Muscle layer of duodenum (tissue), 2 donors: ENCODE measurements around the gene PCGF5.
"Not testable (repeated sequence)": the region's sequence is repeated elsewhere in the genome, so short reads cannot be mapped to it uniquely, and the experiment has no call there.

Source experiments
- H3K27ac ChIP-seq: one replicate; pipeline ENCODE4 v1.7.0; 2013; ENCODE audit warnings: mild to moderate bottlenecking, low read length
- H3K27me3 ChIP-seq: one replicate; pipeline ENCODE4 v1.7.0; 2013; ENCODE audit warnings: low read depth, mild to moderate bottlenecking, control low read depth, low read length
- H3K36me3 ChIP-seq, 2 donors: one replicate each; pipeline ENCODE4 v1.7.0; 2013; ENCODE audit warnings: low read length in 2 of 2, control low read depth in 1 of 2, mild to moderate bottlenecking in 1 of 2; ENCODE audit not compliant: insufficient read depth in 2 of 2, control insufficient read depth in 1 of 2
- H3K4me1 ChIP-seq, 2 donors: one replicate each; pipeline ENCODE4 v1.7.0; 2013; ENCODE audit warnings: low read length in 2 of 2, mild to moderate bottlenecking in 2 of 2, control low read depth in 1 of 2, moderate library complexity in 1 of 2; ENCODE audit not compliant: insufficient read depth in 2 of 2, control insufficient read depth in 1 of 2
- H3K4me3 ChIP-seq, 2 donors: one replicate each; pipeline ENCODE4 v1.7.0; 2013; ENCODE audit warnings: low read length in 2 of 2, low read depth in 1 of 2, mild to moderate bottlenecking in 1 of 2
- H3K9me3 ChIP-seq, 2 donors: one replicate each; pipeline ENCODE4 v1.7.0; 2013; ENCODE audit warnings: low read length in 2 of 2, control low read depth in 1 of 2, mild to moderate bottlenecking in 1 of 2; ENCODE audit not compliant: control insufficient read depth in 1 of 2
- donor health status: healthy.

PCGF5 gene

DNA sequence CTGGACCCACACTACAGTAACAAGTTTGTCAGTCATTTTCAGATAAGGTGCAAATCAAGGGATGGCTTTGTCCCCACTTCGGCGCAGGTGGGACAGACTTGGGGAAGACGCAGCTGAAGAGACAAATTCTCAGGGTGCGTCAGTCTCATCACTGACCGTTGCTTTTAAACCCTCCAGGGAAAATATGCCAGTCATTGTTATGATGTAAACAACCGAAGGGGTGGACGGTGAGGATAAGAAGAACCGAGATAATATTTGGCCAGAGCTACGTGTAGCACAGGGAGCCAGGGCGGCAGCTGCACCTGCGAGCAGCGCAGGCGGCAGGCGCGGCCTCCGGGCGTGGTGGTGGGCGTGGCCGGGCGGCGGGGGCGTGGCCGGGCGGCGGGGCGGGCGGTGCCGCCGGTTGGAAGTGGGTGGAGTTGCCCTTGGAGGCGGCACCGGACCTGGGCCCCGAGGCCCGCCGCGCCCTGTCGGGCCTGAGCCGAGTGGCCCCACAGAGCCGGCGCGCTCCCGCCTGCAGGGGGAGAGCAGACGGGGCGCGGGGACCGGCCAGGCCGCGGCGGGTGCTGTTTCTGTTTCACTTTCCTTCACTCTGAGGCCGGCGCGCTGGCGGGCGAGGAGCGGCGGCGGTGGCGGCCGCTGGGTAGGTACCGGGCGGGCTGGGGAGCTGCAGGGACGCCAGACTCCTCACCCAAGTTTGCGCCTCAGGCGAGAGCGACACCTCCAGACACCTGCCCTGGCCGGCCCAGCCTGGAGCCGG is at the start of gene PCGF5:
PCGF5 (plus strand) TSS at position 470 of the 760 bp plus-strand sequence. CDS start 2,209 bp downstream, outside the sequence.
- Histone ChIP-seq H3K4me3 (peak within 1 kb of the TSS; percentile 83 to 86), H3K4me1 (peaks cover 21 to 29% of the 10 kb centered on the region in 2 donors)

DNA sequence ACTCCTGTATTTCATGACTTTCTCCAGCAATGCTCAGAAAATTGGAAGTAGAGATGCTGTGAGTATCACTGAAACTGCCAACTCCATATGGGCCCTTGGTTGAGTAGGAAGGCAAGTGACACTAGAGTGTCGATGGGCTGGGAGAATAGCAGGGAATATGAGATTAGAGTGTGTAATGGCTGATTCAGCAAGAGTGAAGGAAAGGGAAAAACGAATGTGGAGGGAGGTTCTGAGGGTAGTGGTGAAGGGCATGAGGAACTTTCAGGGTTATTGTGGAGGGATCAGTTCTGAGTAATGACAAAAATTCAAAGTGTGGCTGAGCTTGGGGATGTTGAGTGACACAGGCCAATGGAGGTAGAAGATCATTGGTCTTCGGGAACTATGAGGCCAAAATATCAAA is 49.0 kb upstream of the PCGF5 start:
- H3K4me3 ChIP-seq: no peak overlapping the region
- no peak overlapping the region for H3K27ac ChIP-seq
- H3K4me1 ChIP-seq: no peaks in the 10 kb centered on the region
- no peaks in the 10 kb centered on the region for H3K27me3 ChIP-seq
- H3K9me3 ChIP-seq: no peaks in the 10 kb centered on the region
- no peaks in the 10 kb centered on the region for H3K36me3 ChIP-seq

More for the DNA sequence above, at the start of gene PCGF5:
- no peaks in the 10 kb centered on the region for H3K9me3 ChIP-seq
- H3K27ac ChIP-seq: peak within 1 kb of the TSS; percentile 78
- H3K27me3 ChIP-seq: no peaks in the 10 kb centered on the region
- H3K36me3 ChIP-seq: peaks cover 0 to 3% of the 10 kb centered on the region in 2 donors

DNA sequence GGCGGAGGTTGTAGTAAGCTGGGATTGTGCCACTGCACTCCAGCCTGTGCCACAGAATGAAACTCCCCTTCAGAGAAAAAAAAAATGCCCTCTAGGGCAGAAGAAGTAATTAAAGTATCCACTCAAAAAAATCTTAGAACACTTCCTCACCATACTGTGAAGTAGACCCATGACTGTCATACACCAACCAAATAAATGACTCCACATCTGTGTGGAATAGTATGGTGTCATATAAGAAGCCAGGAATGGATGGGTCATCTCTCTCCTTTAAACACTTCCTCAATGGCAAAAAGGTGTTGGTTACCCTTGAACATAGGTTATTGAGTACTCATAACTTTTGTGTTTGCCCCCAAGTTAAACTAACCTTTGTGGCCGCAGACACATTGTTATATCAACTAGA is 48.1 kb upstream of the PCGF5 start:
- Histone ChIP-seq H3K27ac (no peak overlapping the region), H3K36me3 (no peaks in the 10 kb centered on the region), H3K4me1 (no peaks in the 10 kb centered on the region), H3K9me3 (no peaks in the 10 kb centered on the region), H3K27me3 (no peaks in the 10 kb centered on the region), H3K4me3 (no peak overlapping the region)

DNA sequence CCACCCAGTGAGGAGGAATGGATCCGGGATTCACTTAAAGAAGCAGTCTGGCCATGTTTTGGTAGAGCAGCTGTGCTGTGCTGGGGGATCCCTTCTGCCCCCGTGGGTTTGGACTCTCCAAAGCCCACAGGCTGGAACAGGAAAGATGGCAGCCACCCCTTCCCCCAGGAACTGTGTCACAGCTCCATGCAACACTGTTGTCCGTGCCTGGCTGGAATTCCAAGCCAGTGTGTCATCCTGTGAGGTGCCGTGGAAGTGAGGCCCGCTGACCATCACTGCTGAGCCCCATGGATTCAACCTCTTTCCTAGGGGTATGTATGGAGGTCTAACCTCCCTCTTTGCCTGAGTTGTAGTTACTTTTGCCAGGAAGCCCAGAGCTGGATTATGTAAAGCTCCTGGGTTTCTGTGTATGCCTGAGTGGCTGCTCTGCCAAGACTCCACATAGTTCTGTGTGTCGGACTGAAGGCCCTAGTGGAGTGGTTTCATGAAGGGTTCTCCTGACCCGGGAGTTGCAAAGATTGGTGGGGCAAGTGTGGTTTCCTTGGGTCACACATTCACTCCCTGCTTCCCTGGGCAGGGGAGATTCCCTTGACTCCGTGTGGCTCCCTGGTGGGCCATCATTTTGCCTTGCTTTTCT is 35.1 kb upstream of the PCGF5 start:
- Histone ChIP-seq H3K27ac (no peak overlapping the region), H3K4me3 (no peak overlapping the region), H3K4me1 (peaks cover 0 to 8% of the 10 kb centered on the region in 2 donors), H3K9me3 (peaks cover 0 to 2% of the 10 kb centered on the region in 2 donors), H3K36me3 (no peaks in the 10 kb centered on the region), H3K27me3 (no peaks in the 10 kb centered on the region)

DNA sequence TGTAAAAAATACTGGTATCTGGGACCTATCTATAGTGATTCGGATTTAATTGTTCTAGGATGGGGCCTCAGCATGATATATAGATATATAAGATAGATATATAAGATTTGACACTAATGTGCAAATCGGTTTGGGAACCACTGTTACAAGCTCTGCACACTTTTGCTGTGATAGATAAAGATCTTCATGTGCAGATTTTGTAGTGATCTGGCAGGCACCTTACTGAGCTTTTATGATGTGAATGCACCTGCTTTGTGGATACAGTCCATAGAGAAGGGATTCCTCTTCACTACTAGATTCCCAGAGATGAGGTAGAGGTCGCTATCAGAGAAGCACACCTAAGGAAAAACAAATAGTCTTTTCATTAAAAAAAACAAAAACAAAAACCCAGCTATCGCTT is 33.3 kb upstream of the PCGF5 start:
- no peaks in the 10 kb centered on the region for H3K27me3 ChIP-seq
- H3K4me3 ChIP-seq: no peak overlapping the region
- peaks cover 0 to 4% of the 10 kb centered on the region in 2 donors for H3K36me3 ChIP-seq
- peaks cover 0 to 2% of the 10 kb centered on the region in 2 donors for H3K9me3 ChIP-seq
- no peak overlapping the region for H3K27ac ChIP-seq
- peaks cover 8 to 21% of the 10 kb centered on the region in 2 donors for H3K4me1 ChIP-seq

DNA sequence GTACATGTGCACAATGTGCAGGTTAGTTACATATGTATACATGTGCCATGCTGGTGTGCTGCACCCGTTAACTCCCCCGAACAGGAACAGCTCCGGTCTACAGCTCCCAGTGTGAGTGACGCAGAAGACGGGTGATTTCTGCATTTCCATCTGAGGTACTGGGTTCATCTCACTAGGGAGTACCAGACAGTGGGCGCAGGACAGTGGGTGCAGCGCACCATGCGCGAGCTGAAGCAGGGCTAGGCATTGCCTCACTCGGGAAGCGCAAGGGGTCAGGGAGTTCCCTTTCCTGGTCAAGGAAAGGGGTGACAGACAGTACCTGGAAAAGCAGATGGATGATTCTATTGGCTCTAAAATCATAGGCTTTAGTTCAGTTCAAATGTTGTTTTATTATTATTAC is 32.5 kb upstream of the PCGF5 start:
- peaks cover 8 to 25% of the 10 kb centered on the region in 2 donors for H3K4me1 ChIP-seq

DNA sequence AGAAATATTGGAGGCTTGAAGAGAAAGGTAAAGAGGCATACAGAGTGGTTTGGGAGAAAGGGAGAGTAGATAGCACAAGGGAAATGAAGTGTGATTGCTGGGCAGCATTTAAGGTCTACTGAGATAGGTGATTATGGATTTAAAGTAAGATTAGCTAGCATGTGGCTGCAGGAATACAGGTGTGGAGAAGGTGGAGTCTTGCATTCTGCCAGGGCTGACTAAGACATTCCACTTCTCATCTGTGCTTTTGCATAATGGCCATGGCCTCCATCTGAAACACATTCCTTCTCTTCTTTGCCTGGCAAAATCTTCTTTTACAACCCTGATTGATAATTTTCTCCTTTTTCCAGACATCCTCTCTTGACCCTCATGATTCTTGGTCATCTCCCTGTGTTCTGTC is 31.6 kb upstream of the PCGF5 start:
- no peaks in the 10 kb centered on the region for H3K27me3 ChIP-seq
- peaks cover 8 to 25% of the 10 kb centered on the region in 2 donors for H3K4me1 ChIP-seq
- no peak overlapping the region for H3K27ac ChIP-seq
- peaks cover 0 to 4% of the 10 kb centered on the region in 2 donors for H3K36me3 ChIP-seq
- no peak overlapping the region for H3K4me3 ChIP-seq
- H3K9me3 ChIP-seq: no peaks in the 10 kb centered on the region

More for the DNA sequence above, 32.5 kb upstream of the PCGF5 start:
- H3K4me3 ChIP-seq, H3K27ac ChIP-seq, H3K9me3 ChIP-seq, H3K36me3 ChIP-seq, H3K27me3 ChIP-seq: not testable (repeated sequence)

DNA sequence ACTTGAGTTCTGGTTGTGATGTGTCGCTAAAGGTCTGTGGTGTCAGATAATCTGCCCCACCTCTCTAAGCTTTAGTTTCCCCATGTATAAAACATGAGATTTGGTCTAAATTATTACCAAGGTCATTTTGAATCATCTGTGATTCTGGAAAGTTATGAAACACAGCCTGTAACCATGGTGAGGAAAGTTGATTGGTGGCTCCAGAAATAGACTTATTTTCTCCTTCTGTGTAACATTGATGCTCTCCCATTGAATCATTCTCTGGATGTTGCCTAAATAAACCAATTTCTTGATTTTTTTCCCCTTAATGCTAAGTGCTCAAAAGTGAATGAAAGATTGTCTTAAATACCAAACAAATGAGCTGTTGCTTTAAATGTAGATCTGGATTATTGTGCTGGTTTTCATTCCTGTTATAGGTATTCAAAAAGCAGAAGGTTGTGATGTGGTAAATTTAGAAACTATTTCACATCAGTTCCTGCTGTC is 30.0 kb upstream of the PCGF5 start:
- no peaks in the 10 kb centered on the region for H3K9me3 ChIP-seq
- H3K4me3 ChIP-seq: no peak overlapping the region
- H3K4me1 ChIP-seq: peaks cover 8 to 25% of the 10 kb centered on the region in 2 donors
- H3K36me3 ChIP-seq: peaks cover 0 to 4% of the 10 kb centered on the region in 2 donors
- peak overlapping the region; percentile 10 for H3K27ac ChIP-seq
- no peaks in the 10 kb centered on the region for H3K27me3 ChIP-seq

DNA sequence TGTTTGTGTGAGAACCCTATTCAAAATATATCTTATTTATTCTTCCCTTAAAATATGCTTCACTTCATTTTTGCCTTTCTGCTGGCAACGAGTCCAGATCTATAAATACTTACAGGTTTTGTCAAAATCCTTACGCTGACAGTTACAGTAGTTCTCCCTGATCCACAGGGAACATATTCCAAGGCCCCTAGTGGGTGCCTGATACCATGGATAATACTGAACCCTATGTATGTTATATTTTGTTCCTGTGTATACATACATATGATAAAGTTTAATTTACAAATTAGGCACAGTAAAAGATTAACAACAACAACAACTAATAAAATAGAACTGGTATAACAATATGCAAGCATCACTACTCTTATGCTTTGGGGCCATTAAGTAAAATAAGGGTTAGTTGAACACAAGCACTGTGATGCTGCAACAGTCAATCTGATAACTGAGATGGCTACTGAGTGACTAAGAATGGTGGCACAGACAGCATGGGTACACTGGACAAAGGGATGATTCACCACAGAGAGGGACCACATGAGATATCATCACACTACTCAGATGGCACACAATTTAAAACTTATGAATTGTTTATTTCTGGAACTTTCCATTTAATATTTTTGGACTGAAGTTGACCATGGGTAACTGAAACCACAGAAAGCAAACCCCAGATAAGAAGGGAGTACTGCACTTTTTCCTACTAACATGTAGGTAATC is 29.4 kb upstream of the PCGF5 start:
- Histone ChIP-seq H3K4me1 (peaks cover 8 to 25% of the 10 kb centered on the region in 2 donors), H3K27ac (peak overlapping the region; percentile 10), H3K4me3 (no peak overlapping the region), H3K27me3 (no peaks in the 10 kb centered on the region), H3K9me3 (no peaks in the 10 kb centered on the region), H3K36me3 (peaks cover 0 to 4% of the 10 kb centered on the region in 2 donors)

DNA sequence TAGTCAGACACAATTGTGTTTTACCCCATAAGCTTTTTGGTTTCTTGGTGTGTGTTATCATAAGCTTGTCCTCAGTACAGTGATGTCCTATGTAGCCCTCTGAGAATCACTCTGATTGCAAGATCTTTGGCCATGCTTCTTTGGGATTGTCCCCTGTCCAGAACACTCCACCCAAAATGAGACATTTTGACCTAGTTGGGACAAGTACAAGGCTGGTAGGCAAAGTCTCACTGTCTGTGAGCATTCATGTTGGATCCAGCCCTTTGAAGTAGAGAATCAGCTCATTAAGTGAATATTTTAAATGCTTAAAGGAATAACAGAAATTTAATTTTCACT is 28.9 kb upstream of the PCGF5 start:
- Histone ChIP-seq H3K36me3 (peaks cover 0 to 4% of the 10 kb centered on the region in 2 donors), H3K4me1 (peaks cover 8 to 25% of the 10 kb centered on the region in 2 donors), H3K27me3 (no peaks in the 10 kb centered on the region), H3K4me3 (no peak overlapping the region), H3K9me3 (no peaks in the 10 kb centered on the region), H3K27ac (no peak overlapping the region)

DNA sequence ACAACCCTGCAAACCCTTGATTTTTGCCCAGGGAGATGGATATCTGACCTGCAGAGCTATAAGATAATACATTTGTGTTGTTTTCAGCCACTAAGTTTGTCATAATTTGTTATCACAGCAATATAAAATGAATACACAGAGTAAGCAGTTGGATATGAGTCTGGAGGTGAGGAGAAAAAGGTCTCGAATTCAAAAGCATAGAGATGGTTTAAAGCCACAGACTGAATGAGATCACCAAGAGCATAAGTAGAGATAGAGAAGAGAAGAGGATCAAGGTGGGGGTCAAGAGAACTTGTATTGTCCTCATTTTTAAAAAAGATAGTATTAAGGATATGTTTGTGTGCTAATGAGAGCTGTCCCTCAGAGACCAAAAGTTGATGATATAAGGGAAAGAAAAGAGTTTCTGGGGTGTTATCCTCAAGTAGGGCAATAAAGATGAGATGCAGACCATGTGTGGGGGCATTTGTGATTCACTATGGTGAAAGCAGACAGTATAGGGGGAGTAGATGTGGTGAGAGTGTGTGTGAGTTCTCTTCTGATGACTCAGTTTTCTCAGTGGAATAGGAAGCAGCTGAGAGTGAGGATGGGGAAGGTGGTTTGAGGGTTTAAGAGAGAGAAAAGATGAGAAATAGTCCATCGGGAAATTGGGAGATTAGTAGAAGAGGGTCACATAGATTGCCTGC is 25.8 kb upstream of the PCGF5 start:
- Histone ChIP-seq H3K27ac (no peak overlapping the region), H3K4me3 (no peak overlapping the region), H3K9me3 (no peaks in the 10 kb centered on the region), H3K27me3 (no peaks in the 10 kb centered on the region), H3K4me1 (peaks cover 20 to 36% of the 10 kb centered on the region in 2 donors), H3K36me3 (peaks cover 0 to 4% of the 10 kb centered on the region in 2 donors)
